ENCODE measurements around the gene MIB1.

- TF ChIP-seq, protein P1, sequence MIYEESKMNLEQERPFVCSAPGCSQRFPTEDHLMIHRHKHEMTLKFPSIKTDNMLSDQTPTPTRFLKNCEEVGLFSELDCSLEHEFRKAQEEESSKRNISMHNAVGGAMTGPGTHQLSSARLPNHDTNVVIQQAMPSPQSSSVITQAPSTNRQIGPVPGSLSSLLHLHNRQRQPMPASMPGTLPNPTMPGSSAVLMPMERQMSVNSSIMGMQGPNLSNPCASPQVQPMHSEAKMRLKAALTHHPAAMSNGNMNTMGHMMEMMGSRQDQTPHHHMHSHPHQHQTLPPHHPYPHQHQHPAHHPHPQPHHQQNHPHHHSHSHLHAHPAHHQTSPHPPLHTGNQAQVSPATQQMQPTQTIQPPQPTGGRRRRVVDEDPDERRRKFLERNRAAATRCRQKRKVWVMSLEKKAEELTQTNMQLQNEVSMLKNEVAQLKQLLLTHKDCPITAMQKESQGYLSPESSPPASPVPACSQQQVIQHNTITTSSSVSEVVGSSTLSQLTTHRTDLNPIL (CRISPR knock-in tag; IDR thresholded peaks at IDR 0.05; ENCODE audit: low read depth), result no peak
- TF ChIP-seq ZFP3 (CRISPR knock-in tag; IDR thresholded peaks at IDR 0.05) (no peak), TCF4 (CRISPR knock-in tag; IDR thresholded peaks at IDR 0.05; ENCODE audit: borderline replicate concordance) (no peak), SNAI2 (CRISPR knock-in tag; IDR thresholded peaks at IDR 0.05) (no peak), ZNF8 (CRISPR knock-in tag; IDR thresholded peaks at IDR 0.05) (no peak), GLIS3 (CRISPR knock-in tag; IDR thresholded peaks at IDR 0.05) (no peak), ISL1 (CRISPR knock-in tag; IDR thresholded peaks at IDR 0.05) (no peak), POU6F1 (CRISPR knock-in tag; IDR thresholded peaks at IDR 0.05; ENCODE audit: borderline replicate concordance, low read depth) (no peak), ZNF565 (CRISPR knock-in tag; conservative IDR thresholded peaks at IDR 0.05; ENCODE audit: low read depth) (no peak), CSDC2 (CRISPR knock-in tag; IDR thresholded peaks at IDR 0.05) (no peak), PPARA (CRISPR knock-in tag; IDR thresholded peaks at IDR 0.05; ENCODE audit: borderline replicate concordance) (no peak), RARB (CRISPR knock-in tag; IDR thresholded peaks at IDR 0.05) (no peak)
- TF ChIP-seq, protein P2, sequence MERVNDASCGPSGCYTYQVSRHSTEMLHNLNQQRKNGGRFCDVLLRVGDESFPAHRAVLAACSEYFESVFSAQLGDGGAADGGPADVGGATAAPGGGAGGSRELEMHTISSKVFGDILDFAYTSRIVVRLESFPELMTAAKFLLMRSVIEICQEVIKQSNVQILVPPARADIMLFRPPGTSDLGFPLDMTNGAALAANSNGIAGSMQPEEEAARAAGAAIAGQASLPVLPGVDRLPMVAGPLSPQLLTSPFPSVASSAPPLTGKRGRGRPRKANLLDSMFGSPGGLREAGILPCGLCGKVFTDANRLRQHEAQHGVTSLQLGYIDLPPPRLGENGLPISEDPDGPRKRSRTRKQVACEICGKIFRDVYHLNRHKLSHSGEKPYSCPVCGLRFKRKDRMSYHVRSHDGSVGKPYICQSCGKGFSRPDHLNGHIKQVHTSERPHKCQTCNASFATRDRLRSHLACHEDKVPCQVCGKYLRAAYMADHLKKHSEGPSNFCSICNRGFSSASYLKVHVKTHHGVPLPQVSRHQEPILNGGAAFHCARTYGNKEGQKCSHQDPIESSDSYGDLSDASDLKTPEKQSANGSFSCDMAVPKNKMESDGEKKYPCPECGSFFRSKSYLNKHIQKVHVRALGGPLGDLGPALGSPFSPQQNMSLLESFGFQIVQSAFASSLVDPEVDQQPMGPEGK (CRISPR knock-in tag; IDR thresholded peaks at IDR 0.05; ENCODE audit: borderline replicate concordance), result no peak
Observed at GRCh38 chr18:21918693-21919092, 178.1 kb downstream of the MIB1 start.

Measured in SK-N-SH treated with all-trans-retinoic acid at 6 μM for 48 hours (cell line).